Transverse colon (tissue), 4 donors: ENCODE measurements around the gene PHF23. TPM values are rescaled to one million over a fixed set of nuclear protein-coding genes. Genes with fewer than 3 reads are reported as not detected.

Experiments used
- DNase-seq: peaks from one replicate; pipeline ENCODE4 v3.0.0-alpha.2; 2019
- H3K27ac ChIP-seq, 4 donors: fragments of 200-600 bp; sonication (generic); 2 replicates each; pipeline ENCODE4 v1.5.1; 2016 to 2018; ENCODE audit warnings: inconsistent platforms in 4 of 4
- H3K27me3 ChIP-seq: fragments of 200-600 bp; sonication (generic); 2 replicates; pipeline ENCODE4 v1.5.1; 2017; ENCODE audit warnings: inconsistent platforms
- H3K36me3 ChIP-seq, 4 donors: fragments of 200-600 bp; sonication (generic); 2 replicates each; pipeline ENCODE4 v1.5.1; 2017 to 2019; ENCODE audit warnings: inconsistent platforms in 4 of 4
- H3K4me1 ChIP-seq, 4 donors: fragments of 200-600 bp; sonication (generic); 2 replicates each; pipeline ENCODE4 v1.5.1; 2017 to 2020; ENCODE audit warnings: inconsistent platforms in 4 of 4
- H3K4me3 ChIP-seq, 4 donors: fragments of 200-600 bp; sonication (generic); 1 replicate in 1 of 4; 2 replicates in 3 of 4; pipeline versions ENCODE4 v1.5.1 to v1.6.1; 2017 to 2019; ENCODE audit warnings: inconsistent platforms in 4 of 4
- H3K9me3 ChIP-seq, 2 donors: fragments of 200-600 bp; sonication (generic); 2 replicates each; pipeline ENCODE4 v1.5.1; 2017 to 2019; ENCODE audit warnings: inconsistent platforms in 2 of 2
- EP300 ChIP-seq: sonication (generic); formaldehyde crosslinking; IDR thresholded peaks from one replicate; pipeline ENCODE4 v1.6.1; 2017; ENCODE audit warnings: antibody characterized with exemption, low read depth
- POLR2A ChIP-seq: fragments of 450-650 bp; IDR thresholded peaks from one replicate; pipeline ENCODE4 v1.6.1; 2016; ENCODE audit warnings: antibody characterized with exemption, mild to moderate bottlenecking, moderate library complexity
- POLR2AphosphoS5 ChIP-seq, 3 donors: sonication (generic); formaldehyde crosslinking; IDR thresholded peaks; one replicate each; pipeline ENCODE4 v1.6.1; 2016; ENCODE audit warnings: antibody characterized with exemption in 3 of 3
- WGBS, 2 donors: methylation state at CpG; one replicate each; pipeline ENCODE4 v1.1.5; 2018; ENCODE audit warnings: low coverage in 1 of 2; 5-methylcytosine and 5-hydroxymethylcytosine counted together
- in situ Hi-C, 4 donors: fragments of 200-750 bp; cut with MboI; loops; one replicate each; pipeline versions ENCODE4 v1.15.0 to v1.15.1; 2017; ENCODE audit warnings: low sequenced_read_pairs in 3 of 4, low pct_ligation_motif_present in 1 of 4, low pct_unique_long_range_greater_than_20kb in 1 of 4
- intact Hi-C: fragments of 100-400 bp; cut with DNase I; formaldehyde crosslinking; loops from one replicate; pipeline ENCODE4 v1.15.1; 2023; ENCODE audit warnings: low total_unique reads
- total RNA-seq, 4 donors: library from RNA; depleted of rRNA; stranded (reverse); fragments of >200 nt; gene quantifications; one replicate each; pipeline ENCODE4 v1.1.0, GENCODE V29; 2016
- TF ChIP-seq, protein P1 (sequence below), 5 experiments: fragments of 200-600 bp in 3 of 5; fragments of 450-650 bp in 2 of 5; sonication (generic) in 3 of 5; IDR thresholded peaks; 1 replicate in 2 of 5; 2 replicates in 3 of 5; pipeline ENCODE4 v1.5.1; 2016 to 2017; ENCODE audit warnings: antibody characterized with exemption in 5 of 5, inconsistent platforms in 3 of 5, mild to moderate bottlenecking in 2 of 5, moderate library complexity in 1 of 5

Gene PHF23
- total RNA-seq, 4 donors from 2014 or later: 20.6 to 33.5 (median 27.8) TPM

DNA sequence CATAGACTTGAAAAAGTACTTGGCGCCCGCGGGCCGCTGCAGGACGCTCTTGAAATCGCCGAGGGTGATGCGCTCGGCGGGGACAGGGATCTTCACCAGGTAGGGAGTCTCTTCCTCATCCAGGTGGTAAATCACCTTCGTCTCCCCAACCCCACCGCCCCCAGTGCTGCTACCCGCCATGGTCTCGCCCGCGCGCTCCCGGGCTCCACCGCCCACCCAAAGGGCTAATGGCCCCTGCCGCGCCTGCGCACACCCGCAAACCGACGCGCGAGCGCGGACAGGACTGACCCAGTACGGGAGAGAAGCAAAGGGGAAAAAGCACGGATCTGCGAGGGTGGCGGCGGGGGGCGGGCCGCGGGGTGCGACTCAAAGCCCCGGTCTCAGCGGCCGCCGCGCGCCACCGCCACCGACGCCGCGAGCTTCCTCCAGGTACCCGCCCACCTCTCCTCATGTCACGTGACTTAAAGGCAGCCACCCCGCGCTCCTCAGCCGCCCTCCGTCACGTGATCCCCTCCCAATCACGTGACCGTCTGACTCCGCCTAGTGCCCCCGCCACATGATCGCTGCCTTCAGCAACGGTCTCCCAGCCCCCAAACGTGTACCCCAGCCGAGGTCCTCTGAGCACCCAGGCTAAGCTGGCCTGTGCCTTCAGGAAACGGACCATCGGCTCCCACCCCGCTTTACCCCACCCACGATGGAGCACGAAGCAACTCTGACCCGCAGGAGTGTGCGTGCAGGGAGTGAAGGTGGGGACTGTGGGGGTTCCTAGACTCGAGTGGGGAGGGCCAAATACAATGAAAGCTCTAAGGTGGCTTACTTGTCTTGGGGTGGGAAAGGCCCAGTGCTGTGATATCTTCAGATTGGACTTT, 4.9 kb downstream of the PHF23 start, which contains the start of gene DVL2:
TSS of gene DVL2 (minus strand) at position 435 of the 869 bp plus-strand sequence. CDS start at position 180, 255 bp downstream.
- 1% methylated on average over 67 of the region's 72 CpGs; no CpG with 5 or more reads in 1 of the 2 donors for WGBS, 2 donors
- TF ChIP-seq POLR2A (peak; percentile 83), POLR2AphosphoS5 (IDR thresholded peaks at IDR 0.05) (peak; percentile 84 to 90 (median 86)), EP300 (peak; percentile 7)
- TF ChIP-seq, protein P1, sequence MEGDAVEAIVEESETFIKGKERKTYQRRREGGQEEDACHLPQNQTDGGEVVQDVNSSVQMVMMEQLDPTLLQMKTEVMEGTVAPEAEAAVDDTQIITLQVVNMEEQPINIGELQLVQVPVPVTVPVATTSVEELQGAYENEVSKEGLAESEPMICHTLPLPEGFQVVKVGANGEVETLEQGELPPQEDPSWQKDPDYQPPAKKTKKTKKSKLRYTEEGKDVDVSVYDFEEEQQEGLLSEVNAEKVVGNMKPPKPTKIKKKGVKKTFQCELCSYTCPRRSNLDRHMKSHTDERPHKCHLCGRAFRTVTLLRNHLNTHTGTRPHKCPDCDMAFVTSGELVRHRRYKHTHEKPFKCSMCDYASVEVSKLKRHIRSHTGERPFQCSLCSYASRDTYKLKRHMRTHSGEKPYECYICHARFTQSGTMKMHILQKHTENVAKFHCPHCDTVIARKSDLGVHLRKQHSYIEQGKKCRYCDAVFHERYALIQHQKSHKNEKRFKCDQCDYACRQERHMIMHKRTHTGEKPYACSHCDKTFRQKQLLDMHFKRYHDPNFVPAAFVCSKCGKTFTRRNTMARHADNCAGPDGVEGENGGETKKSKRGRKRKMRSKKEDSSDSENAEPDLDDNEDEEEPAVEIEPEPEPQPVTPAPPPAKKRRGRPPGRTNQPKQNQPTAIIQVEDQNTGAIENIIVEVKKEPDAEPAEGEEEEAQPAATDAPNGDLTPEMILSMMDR (IDR thresholded peaks at IDR 0.05): peak in 1 of 5 experiments; percentile 29
- peaks cover 29 to 54% (median 37%) of the 10 kb centered on the region in 4 donors for H3K4me1 ChIP-seq

DNA sequence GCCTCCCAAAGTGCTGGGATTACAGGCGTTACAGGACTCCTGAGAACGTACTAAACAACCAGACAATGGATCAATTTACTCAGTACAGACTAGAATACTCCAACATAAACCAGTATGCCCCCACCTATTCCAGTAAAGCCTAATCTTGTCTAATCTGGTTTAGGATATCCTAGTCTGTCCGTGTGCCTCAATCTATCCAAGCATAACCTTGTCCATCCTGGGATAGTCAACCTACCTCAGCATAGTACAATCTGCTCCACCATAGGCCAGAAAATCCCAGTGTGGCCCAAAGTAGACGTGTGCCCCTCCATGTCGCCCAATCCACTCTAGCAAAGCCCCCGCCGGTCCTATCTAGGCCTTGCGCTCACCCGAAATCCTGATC, 5.6 kb downstream of the PHF23 start:
- peaks cover 0 to 16% (median 5%) of the 10 kb centered on the region in 4 donors for H3K36me3 ChIP-seq
- no peaks in the 10 kb centered on the region for H3K9me3 ChIP-seq
- no peak for DNase-seq
- TF ChIP-seq, protein P1 (IDR thresholded peaks at IDR 0.05): no peak
- no peak for TF ChIP-seq POLR2AphosphoS5 (IDR thresholded peaks at IDR 0.05)
- no peak for TF ChIP-seq EP300
- TF ChIP-seq POLR2A: no peak
- intact Hi-C loops: no loop called here
- peak overlapping the region; percentile 71 to 84 (median 76) for H3K4me3 ChIP-seq
- H3K27ac ChIP-seq: peak overlapping the region; percentile 88 to 96 (median 92)
- H3K27me3 ChIP-seq: no peaks in the 10 kb centered on the region
- H3K4me1 ChIP-seq: peaks cover 29 to 54% (median 37%) of the 10 kb centered on the region in 4 donors
- in situ Hi-C loops: loop anchor here in 1 of 4 donors (25.0 kb wide), 1 partner anchor 904 kb away; no protein-coding TSS in a partner anchor
- WGBS, 2 donors: 0 to 1% methylated on average over 2 to 9 of the region's 9 CpGs

More for the DNA sequence above, 4.9 kb downstream of the PHF23 start, which contains the start of gene DVL2:
- Histone ChIP-seq H3K4me3 (peak within 1 kb of the TSS; percentile 71 to 84 (median 76)), H3K9me3 (no peaks in the 10 kb centered on the region), H3K27me3 (no peaks in the 10 kb centered on the region), H3K27ac (peak within 1 kb of the TSS; percentile 88 to 96 (median 92)), H3K36me3 (peaks cover 0 to 9% (median 2%) of the 10 kb centered on the region in 4 donors)
- DNase-seq: peak; percentile 96
- intact Hi-C loops: no loop called here
- in situ Hi-C loops: loop anchor here in 1 of 4 donors (25.0 kb wide), 1 partner anchor 903 kb away; no protein-coding TSS in a partner anchor

DNA sequence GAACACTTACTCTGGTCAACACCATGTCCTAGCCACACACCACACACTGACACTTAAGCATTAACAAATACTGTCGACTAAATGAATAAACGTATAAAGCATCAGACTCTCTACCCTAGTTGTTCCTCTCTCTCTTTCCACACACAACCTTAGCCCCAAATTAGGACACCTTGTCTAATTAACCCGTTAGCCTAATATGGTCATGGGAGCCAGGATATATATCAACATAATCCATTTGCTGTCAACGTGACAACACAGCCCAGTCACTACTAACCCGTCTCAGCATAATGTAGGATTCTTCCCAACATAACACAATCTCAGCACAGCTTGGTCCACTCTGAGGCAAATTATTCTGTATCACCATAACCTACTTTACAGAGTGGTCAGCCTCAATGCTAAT, 7.1 kb downstream of the PHF23 start:
- H3K4me1 ChIP-seq: peaks cover 24 to 48% (median 31%) of the 10 kb centered on the region in 4 donors
- intact Hi-C loops: no loop called here

More for the DNA sequence above, 7.1 kb downstream of the PHF23 start:
- Histone ChIP-seq H3K9me3 (no peaks in the 10 kb centered on the region), H3K4me3 (no peak overlapping the region), H3K27me3 (no peaks in the 10 kb centered on the region), H3K27ac (no peak overlapping the region), H3K36me3 (peaks cover 0 to 20% (median 9%) of the 10 kb centered on the region in 4 donors)
- no peak for DNase-seq
- TF ChIP-seq EP300 (no peak), POLR2AphosphoS5 (IDR thresholded peaks at IDR 0.05) (no peak)
- TF ChIP-seq, protein P1 (IDR thresholded peaks at IDR 0.05): no peak
- in situ Hi-C loops: loop anchor here in 1 of 4 donors (25.0 kb wide), 1 partner anchor 905 kb away; no protein-coding TSS in a partner anchor
- 77 to 80% methylated on average over 3 to 5 of the region's 5 CpGs for WGBS, 2 donors
